Aortic smooth muscle cell (primary cell): ENCODE measurements around the gene CFAP298. TPM values are rescaled to one million over a fixed set of nuclear protein-coding genes. Genes with fewer than 3 reads are reported as not detected.

Experiments
- total RNA-seq: library from RNA; depleted of rRNA; stranded (reverse); fragments of >200 nt; gene quantifications from 2 replicates; pipeline ENCODE4 v1.2.3, GENCODE V29; 2014

CFAP298 gene, protein sequence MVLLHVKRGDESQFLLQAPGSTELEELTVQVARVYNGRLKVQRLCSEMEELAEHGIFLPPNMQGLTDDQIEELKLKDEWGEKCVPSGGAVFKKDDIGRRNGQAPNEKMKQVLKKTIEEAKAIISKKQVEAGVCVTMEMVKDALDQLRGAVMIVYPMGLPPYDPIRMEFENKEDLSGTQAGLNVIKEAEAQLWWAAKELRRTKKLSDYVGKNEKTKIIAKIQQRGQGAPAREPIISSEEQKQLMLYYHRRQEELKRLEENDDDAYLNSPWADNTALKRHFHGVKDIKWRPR
- total RNA-seq = 23.9 and 31.3 TPM in 2 replicates

DNA sequence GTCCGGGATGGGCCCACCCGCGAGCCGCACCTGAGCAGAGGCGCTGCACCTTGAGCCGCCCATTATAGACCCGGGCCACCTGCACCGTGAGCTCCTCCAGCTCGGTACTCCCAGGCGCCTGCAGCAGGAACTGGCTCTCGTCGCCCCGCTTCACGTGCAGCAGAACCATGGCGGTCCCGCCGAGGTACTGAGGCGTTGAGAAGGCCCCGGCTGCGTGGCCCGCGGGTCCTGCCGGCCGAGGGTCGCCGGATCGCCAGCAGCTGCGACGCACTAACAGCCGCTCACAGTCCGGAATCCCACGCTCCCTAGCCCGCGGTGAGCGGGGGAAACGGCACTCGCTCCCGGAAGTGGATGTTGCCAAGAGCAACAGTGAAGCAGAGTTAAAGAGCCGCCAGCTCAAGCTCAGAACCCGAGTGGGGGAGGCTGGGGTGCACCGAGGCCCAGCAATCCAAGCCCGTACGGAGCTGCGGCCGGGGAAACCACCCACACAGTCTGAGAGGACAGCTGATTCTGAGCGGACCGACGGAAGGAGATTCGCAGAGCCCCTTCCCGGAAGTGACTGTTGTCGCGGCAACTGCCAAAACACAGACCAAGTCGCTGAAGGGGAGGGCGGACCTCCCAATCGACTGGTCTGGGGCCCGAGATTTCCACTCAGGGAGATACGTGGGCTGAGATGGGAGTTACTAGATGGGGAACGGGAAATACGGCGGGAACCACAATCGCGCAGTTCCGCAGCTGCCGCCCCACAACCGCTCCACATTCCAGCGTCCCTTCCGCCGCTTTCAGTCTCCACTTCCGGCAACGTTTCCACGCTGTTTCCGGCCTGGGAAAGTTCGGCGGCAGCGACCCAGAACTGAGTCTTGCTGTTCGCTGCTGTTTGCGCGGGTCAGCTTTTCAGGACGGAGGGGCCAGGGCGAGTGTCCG, at the start of gene CFAP298:
CFAP298 (minus strand) TSS at position 303 of the 924 bp plus-strand sequence; CDS start at position 169, 134 bp downstream.

GRCh38 chr21:32585042-32585710, 27.0 kb downstream of the CFAP298 start, which contains the start of gene TCP10L:
Gene TCP10L, minus strand, starts transcription at chr21:32585523. Its CDS starts 1,219 bp downstream, at chr21:32584304.

Other genes with a start within 250 kb of the CFAP298 start
- gene URB1, start 219.4 kb downstream of the CFAP298 start, total RNA-seq = 12.4 and 19.0 TPM in 2 replicates
- gene EVA1C, start 199.7 kb downstream of the CFAP298 start, total RNA-seq = 24.5 and 47.8 TPM in 2 replicates
- 0.25 and 0.26 TPM in 2 replicates for gene TCP10L, start 26.9 kb downstream of the CFAP298 start, total RNA-seq
- gene SYNJ1, start 115.6 kb upstream of the CFAP298 start, total RNA-seq = 15.3 and 15.7 TPM in 2 replicates
- 20.5 and 21.2 TPM in 2 replicates for gene PAXBP1, start 159.4 kb upstream of the CFAP298 start, total RNA-seq